ENCODE data around the gene UNC5B.

UNC5B gene

GRCh38 chr10:71212318-71213126, at the start of gene UNC5B:
UNC5B (plus strand) TSS chr10:71212570; CDS start chr10:71212986, 416 bp downstream.
- no peak for DNase-seq

- DNase-seq: no peak
Observed at GRCh38 chr10:71173466-71173865, 38.9 kb upstream of the UNC5B start.

GRCh38 chr10:71176661-71177060, 35.7 kb upstream of the UNC5B start:
- DNase-seq: no peak

- no peak for DNase-seq
Observed at GRCh38 chr10:71177651-71178199, 34.6 kb upstream of the UNC5B start.

GRCh38 chr10:71178880-71179279, 33.5 kb upstream of the UNC5B start:
- no peak for DNase-seq

GRCh38 chr10:71179382-71179781, 33.0 kb upstream of the UNC5B start:
- DNase-seq: no peak

- DNase-seq: no peak
Observed at GRCh38 chr10:71184421-71184820, 27.9 kb upstream of the UNC5B start.

- DNase-seq: no peak
Observed at GRCh38 chr10:71185209-71185608, 27.2 kb upstream of the UNC5B start.

GRCh38 chr10:71187197-71187596, 25.2 kb upstream of the UNC5B start:
- DNase-seq: no peak

GRCh38 chr10:71187600-71187999, 24.8 kb upstream of the UNC5B start:
- DNase-seq: no peak

GRCh38 chr10:71188201-71188600, 24.2 kb upstream of the UNC5B start:
- DNase-seq: no peak

GRCh38 chr10:71191019-71191418, 21.4 kb upstream of the UNC5B start:
- DNase-seq: no peak

GRCh38 chr10:71191551-71192076, 20.8 kb upstream of the UNC5B start:
- no peak for DNase-seq

- DNase-seq: no peak
Observed at GRCh38 chr10:71193516-71193915, 18.9 kb upstream of the UNC5B start.

- DNase-seq: no peak
Observed at GRCh38 chr10:71197955-71198354, 14.4 kb upstream of the UNC5B start.

GRCh38 chr10:71201849-71202248, 10.5 kb upstream of the UNC5B start:
- DNase-seq: no peak

GRCh38 chr10:71202314-71202713, 10.1 kb upstream of the UNC5B start:
- no peak for DNase-seq

- DNase-seq: no peak
Observed at GRCh38 chr10:71203124-71203523, 9.2 kb upstream of the UNC5B start.

- no peak for DNase-seq
Observed at GRCh38 chr10:71203716-71204115, 8.7 kb upstream of the UNC5B start.

GRCh38 chr10:71204746-71205145, 7.6 kb upstream of the UNC5B start:
- no peak for DNase-seq

GRCh38 chr10:71205468-71205867, 6.9 kb upstream of the UNC5B start:
- no peak for DNase-seq

GRCh38 chr10:71206911-71207310, 5.5 kb upstream of the UNC5B start:
- DNase-seq: no peak

- DNase-seq: no peak
Observed at GRCh38 chr10:71207578-71207977, 4.8 kb upstream of the UNC5B start.

GRCh38 chr10:71209352-71209715, 3.0 kb upstream of the UNC5B start:
- no peak for DNase-seq

Data from SIG-M5 (cell line).